Measurements from ENCODE around the gene DEPDC7.

DEPDC7 gene

DNA sequence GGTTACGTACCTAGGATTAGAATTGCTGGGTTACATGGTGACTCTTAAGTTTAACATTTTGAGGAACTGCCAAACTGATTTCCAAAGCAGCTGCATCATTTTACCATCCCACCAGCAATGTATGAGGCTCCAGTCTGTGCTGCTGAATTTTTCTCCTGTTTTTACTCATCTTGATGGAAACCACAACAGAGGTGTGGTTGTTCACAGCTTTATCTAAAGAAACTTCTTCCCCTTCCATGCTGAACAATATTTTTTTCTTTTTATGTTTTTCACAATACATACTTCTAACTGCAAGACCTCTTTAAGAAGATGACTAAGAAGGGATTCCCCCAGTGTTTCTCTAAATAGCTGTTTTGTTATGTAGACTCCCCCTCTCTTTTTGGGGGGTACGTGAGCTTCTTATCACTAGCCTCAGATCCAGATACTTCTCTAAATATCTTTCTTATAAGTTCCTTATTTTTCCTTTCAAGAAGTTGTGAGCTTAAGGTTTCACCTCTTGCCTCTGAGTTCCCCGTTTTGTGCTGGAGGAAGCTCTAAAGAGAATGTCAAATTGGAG lies 47.7 kb downstream of the DEPDC7 start:
- no peak overlapping the region for H3K9ac ChIP-seq (ENCODE audit: low read length)
- DNase-seq (ENCODE audit: low read depth): peak; percentile 63
- no peaks in the 10 kb centered on the region for H3K9me3 ChIP-seq (ENCODE audit: control insufficient read depth, low read length)
- no peak overlapping the region for H3K4me3 ChIP-seq (ENCODE audit: low read length)
- H3K27me3 ChIP-seq (replicated peaks; ENCODE audit: control insufficient read depth, insufficient read depth, low read length): no peaks in the 10 kb centered on the region
- H3K36me3 ChIP-seq (ENCODE audit: control insufficient read depth, insufficient read depth, low read length, severe bottlenecking): peaks cover 36% of the 10 kb centered on the region
- H3K4me1 ChIP-seq (ENCODE audit: control insufficient read depth, insufficient read depth, low read length): peaks cover 37% of the 10 kb centered on the region

DNA sequence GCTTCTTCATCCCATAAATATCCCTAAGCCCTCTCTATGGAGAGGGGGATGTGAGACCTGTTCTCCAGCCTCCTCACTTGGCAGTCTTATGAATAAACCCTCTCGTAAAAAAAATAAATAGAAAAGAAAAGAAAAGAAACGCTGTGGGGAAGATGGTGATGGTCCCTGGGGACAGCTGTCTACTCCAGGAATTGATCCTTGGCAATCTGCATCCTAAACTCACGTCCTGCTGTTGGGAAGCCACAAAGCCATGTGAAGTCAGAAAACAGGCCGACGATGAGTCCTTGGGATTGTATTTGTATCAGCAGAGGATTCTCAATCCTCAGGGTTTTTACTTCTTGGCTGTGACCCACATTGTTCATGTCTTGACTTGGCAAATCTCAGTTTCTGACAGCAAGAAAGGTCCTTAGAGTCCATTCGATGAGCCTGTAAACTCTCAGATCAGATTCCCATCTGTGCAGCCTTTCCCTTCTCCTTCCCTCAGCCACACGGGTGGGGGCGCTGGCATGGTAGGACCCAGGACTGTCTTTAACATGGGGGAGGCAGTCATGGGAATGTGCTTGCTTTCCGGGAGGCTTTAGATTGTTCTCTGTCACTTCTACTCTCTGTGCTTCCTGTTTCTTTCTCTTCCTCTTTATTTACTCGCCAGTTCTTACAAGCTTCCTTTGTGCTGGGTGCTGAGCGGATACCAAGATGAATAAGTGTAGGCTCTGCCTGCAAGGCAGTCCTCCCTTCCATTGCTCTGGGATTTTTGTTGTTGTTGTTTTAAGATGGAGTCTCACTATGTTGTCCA lies 48.6 kb downstream of the DEPDC7 start:
- Histone ChIP-seq H3K36me3 (ENCODE audit: control insufficient read depth, insufficient read depth, low read length, severe bottlenecking) (peaks cover 35% of the 10 kb centered on the region), H3K4me1 (ENCODE audit: control insufficient read depth, insufficient read depth, low read length) (peaks cover 37% of the 10 kb centered on the region), H3K9ac (ENCODE audit: low read length) (no peak overlapping the region), H3K4me3 (ENCODE audit: low read length) (no peak overlapping the region), H3K9me3 (ENCODE audit: control insufficient read depth, low read length) (no peaks in the 10 kb centered on the region), H3K27me3 (replicated peaks; ENCODE audit: control insufficient read depth, insufficient read depth, low read length) (no peaks in the 10 kb centered on the region)
- no peak for DNase-seq (ENCODE audit: low read depth)

DNA sequence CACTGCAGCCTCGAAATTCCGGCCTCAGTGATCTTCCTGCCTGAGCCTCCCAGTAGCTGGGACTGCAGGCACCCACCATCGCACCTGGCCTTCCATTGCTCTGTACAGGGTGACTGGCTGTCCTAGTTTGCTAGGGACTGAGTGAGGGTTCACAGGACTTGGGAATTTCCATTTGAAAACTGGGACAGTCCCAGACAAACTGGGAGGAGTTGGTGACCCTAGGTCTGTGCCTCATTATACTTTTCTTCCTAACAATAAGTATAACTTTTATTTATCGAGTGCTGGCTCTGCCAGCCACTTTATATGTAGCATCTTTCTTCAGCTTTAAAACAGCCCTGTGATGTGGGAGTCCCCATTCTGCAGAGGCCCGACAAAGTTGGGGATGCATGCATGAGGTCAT lies 49.2 kb downstream of the DEPDC7 start:
- H3K4me1 ChIP-seq (ENCODE audit: control insufficient read depth, insufficient read depth, low read length): peaks cover 37% of the 10 kb centered on the region
- no peaks in the 10 kb centered on the region for H3K27me3 ChIP-seq (replicated peaks; ENCODE audit: control insufficient read depth, insufficient read depth, low read length)
- no peaks in the 10 kb centered on the region for H3K9me3 ChIP-seq (ENCODE audit: control insufficient read depth, low read length)
- no peak overlapping the region for H3K9ac ChIP-seq (ENCODE audit: low read length)
- no peak for DNase-seq (ENCODE audit: low read depth)
- no peak overlapping the region for H3K4me3 ChIP-seq (ENCODE audit: low read length)
- H3K36me3 ChIP-seq (ENCODE audit: control insufficient read depth, insufficient read depth, low read length, severe bottlenecking): peaks cover 34% of the 10 kb centered on the region

DNA sequence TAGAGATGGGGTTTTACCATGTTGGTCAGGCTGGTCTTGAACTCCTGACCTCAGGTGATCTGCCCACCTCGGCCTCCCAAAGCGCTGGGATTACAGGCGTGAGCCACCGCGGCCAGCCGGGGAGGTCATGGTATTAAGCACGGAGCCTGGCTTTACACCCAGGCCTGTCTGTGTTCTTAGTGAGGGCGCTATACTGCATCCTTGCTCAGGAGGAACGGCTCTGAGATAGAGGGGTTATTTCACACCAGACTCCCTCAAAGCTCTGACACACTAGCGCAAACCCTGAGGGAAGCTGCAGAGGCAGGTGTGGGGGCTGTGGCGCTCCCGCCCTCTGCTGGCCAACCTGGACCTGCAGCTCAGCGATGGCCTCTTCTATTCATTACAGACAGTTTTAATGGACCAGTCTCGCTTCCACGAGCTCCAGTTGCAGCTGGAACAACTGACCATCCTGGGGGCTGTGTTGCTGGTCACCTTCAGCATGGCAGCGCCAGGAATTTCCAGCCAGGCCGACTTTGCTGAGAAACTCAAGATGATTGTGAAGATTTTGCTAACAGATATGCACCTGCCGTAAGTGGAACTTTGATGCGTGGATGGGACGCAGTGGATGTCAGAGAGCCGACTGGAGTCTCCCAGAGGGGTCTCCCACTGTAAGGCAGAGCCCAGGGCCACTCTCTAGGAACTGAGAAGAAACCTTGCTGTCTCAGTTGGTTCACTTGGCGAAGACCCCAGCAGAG lies 49.9 kb downstream of the DEPDC7 start:
- Histone ChIP-seq H3K27me3 (replicated peaks; ENCODE audit: control insufficient read depth, insufficient read depth, low read length) (no peaks in the 10 kb centered on the region), H3K4me1 (ENCODE audit: control insufficient read depth, insufficient read depth, low read length) (peaks cover 37% of the 10 kb centered on the region), H3K36me3 (ENCODE audit: control insufficient read depth, insufficient read depth, low read length, severe bottlenecking) (peaks cover 32% of the 10 kb centered on the region), H3K4me3 (ENCODE audit: low read length) (no peak overlapping the region), H3K9ac (ENCODE audit: low read length) (no peak overlapping the region), H3K9me3 (ENCODE audit: control insufficient read depth, low read length) (no peaks in the 10 kb centered on the region)
- peak; percentile 75 for DNase-seq (ENCODE audit: low read depth)

DNA sequence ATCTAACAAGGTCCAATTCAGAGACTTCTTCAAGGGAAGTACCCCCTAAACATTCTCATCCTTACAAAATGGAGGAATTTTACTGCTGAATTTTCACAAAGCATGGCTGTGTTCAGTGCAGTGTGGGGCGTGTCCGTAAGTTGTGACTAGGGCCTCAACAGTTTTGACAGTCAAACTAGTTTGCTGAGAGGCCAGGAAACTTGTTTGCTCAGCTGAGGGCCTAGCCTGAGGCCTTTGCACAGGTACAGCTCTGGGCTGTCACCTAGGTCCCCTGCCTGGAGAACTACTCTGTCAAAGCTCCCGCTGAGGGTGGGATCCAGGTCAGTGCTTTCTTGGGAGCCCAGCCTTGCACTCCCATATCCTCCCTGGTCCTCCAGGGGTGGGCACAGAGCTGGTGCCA lies 51.6 kb downstream of the DEPDC7 start:
- Histone ChIP-seq H3K4me1 (ENCODE audit: control insufficient read depth, insufficient read depth, low read length) (peaks cover 26% of the 10 kb centered on the region), H3K27me3 (replicated peaks; ENCODE audit: control insufficient read depth, insufficient read depth, low read length) (no peaks in the 10 kb centered on the region), H3K36me3 (ENCODE audit: control insufficient read depth, insufficient read depth, low read length, severe bottlenecking) (peaks cover 42% of the 10 kb centered on the region), H3K4me3 (ENCODE audit: low read length) (no peak overlapping the region), H3K9me3 (ENCODE audit: control insufficient read depth, low read length) (no peaks in the 10 kb centered on the region), H3K9ac (ENCODE audit: low read length) (no peak overlapping the region)
- no peak for DNase-seq (ENCODE audit: low read depth)

DNA sequence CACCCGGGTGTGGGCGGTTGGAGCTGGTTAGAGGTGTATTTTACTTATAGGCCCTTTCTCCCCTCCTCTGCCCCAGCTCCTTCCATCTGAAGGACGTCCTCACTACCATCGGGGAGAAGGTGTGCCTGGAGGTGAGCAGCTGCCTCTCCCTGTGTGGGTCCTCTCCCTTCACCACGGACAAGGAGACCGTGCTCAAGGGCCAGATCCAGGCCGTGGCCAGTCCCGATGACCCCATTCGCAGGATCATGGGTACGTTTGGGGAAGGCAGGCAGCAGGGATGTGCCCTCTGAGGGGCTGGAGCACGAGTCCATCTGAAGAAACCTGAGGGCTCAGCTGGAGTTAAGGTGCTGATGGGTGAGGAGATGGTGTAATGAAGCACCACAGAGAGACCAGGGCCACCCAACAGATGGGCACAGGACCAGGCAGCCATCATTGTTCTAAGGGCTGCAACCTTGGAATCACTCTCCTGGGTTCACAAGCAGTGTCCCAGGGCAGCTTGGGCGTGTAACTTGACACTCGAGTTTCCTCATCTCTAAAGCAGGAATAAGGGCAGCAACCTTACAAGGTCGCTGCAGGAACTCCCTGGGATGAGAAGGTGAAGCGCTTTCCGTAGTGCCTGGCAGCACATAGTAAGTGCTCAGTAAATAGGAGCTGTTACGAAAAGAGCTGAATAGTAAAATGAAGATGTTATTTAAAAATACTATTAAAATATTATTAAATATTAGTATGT lies 53.1 kb downstream of the DEPDC7 start:
- DNase-seq (ENCODE audit: low read depth): no peak
- Histone ChIP-seq H3K27me3 (replicated peaks; ENCODE audit: control insufficient read depth, insufficient read depth, low read length) (no peaks in the 10 kb centered on the region), H3K9me3 (ENCODE audit: control insufficient read depth, low read length) (no peaks in the 10 kb centered on the region), H3K4me3 (ENCODE audit: low read length) (no peak overlapping the region), H3K4me1 (ENCODE audit: control insufficient read depth, insufficient read depth, low read length) (peaks cover 12% of the 10 kb centered on the region), H3K9ac (ENCODE audit: low read length) (no peak overlapping the region), H3K36me3 (ENCODE audit: control insufficient read depth, insufficient read depth, low read length, severe bottlenecking) (peaks cover 57% of the 10 kb centered on the region)

DNA sequence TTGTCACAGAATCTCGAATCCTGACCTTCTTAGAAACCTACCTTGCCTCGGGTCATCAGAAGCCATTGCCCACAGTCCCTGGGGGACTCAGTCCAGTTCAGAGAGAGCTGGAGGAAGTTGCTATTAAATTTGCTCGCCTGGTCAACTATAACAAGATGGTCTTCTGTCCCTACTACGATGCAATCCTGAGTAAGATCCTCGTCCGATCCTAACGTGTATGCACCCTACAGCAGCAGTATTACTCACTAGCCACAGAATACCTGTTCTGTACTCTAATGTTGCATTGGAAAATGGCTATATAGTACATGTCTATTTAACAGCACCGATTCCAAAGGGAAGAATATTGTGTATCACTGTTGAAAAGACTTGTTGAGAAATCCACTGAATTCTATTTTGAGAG lies 56.8 kb downstream of the DEPDC7 start:
- DNase-seq (ENCODE audit: low read depth): no peak
- Histone ChIP-seq H3K9me3 (ENCODE audit: control insufficient read depth, low read length) (no peaks in the 10 kb centered on the region), H3K27me3 (replicated peaks; ENCODE audit: control insufficient read depth, insufficient read depth, low read length) (no peaks in the 10 kb centered on the region), H3K4me3 (ENCODE audit: low read length) (no peak overlapping the region), H3K4me1 (ENCODE audit: control insufficient read depth, insufficient read depth, low read length) (no peaks in the 10 kb centered on the region), H3K9ac (ENCODE audit: low read length) (no peak overlapping the region), H3K36me3 (ENCODE audit: control insufficient read depth, insufficient read depth, low read length, severe bottlenecking) (peaks cover 66% of the 10 kb centered on the region)

All from adipocyte (in vitro differentiated cells).